NCI-H2029 (cell line): ENCODE results near the gene PTPRE.

Experiments used
- DNase-seq: peaks from one replicate; lab custom pipeline; 2025; lab: John Stamatoyannopoulos, UW

PTPRE gene

GRCh38 chr10:128061306-128062300 lies 154.7 kb downstream of the PTPRE start:
- DNase-seq = no peak

GRCh38 chr10:128062331-128062880 lies 155.5 kb downstream of the PTPRE start:
- no peak for DNase-seq

- DNase-seq = no peak
These were observed 156.1 kb downstream of the PTPRE start for GRCh38 chr10:128062881-128063563.

GRCh38 chr10:128063736-128064107 lies 156.8 kb downstream of the PTPRE start:
- DNase-seq = no peak

- DNase-seq = no peak
These were observed 157.4 kb downstream of the PTPRE start for GRCh38 chr10:128064108-128064969.

- DNase-seq = no peak
These were observed 158.2 kb downstream of the PTPRE start for GRCh38 chr10:128064970-128065580.

- no peak for DNase-seq
These were observed 159.1 kb downstream of the PTPRE start for GRCh38 chr10:128065881-128066534.

GRCh38 chr10:128066870-128067382 lies 160.0 kb downstream of the PTPRE start:
- no peak for DNase-seq

GRCh38 chr10:128067691-128068397 lies 160.9 kb downstream of the PTPRE start:
- DNase-seq = no peak

- no peak for DNase-seq
These were observed 161.7 kb downstream of the PTPRE start for GRCh38 chr10:128068398-128069285.

GRCh38 chr10:128069351-128070051 lies 162.6 kb downstream of the PTPRE start:
- DNase-seq = no peak

GRCh38 chr10:128070161-128070560 lies 163.3 kb downstream of the PTPRE start:
- DNase-seq = no peak

- no peak for DNase-seq
These were observed 164.0 kb downstream of the PTPRE start for GRCh38 chr10:128070721-128071416.

- no peak for DNase-seq
These were observed 164.5 kb downstream of the PTPRE start for GRCh38 chr10:128071417-128071782.

- no peak for DNase-seq
These were observed 165.1 kb downstream of the PTPRE start for GRCh38 chr10:128072046-128072445.

- DNase-seq = no peak
These were observed 166.2 kb downstream of the PTPRE start for GRCh38 chr10:128072941-128073645.

GRCh38 chr10:128073890-128074289 lies 167.0 kb downstream of the PTPRE start:
- no peak for DNase-seq
